Calu3 (cell line): Measurements from ENCODE around the gene RANGAP1. TPM values are rescaled to one million over a fixed set of nuclear protein-coding genes. Genes with fewer than 3 reads are reported as not detected.
"Not testable (repeated sequence)": the region's sequence is repeated elsewhere in the genome, so short reads cannot be mapped to it uniquely, and the experiment has no call there.

Experiments
- BruUV-seq: library from RNA; stranded (reverse); fragments of 400-500 nt; replicated peaks from 2 replicates; lab custom pipeline; 2021; lab: Mats Ljungman, UMichigan
- CTCF ChIA-PET: fragments of 300-600 bp; sonication (Branson Sonifier 250); formaldehyde crosslinking; loops from one replicate; lab custom pipeline; 2022; ENCODE audit warnings: antibody characterized with exemption; lab: Charles Lee
- DNase-seq: peaks from one replicate; pipeline ENCODE4 v3.0.0; 2022
- H3K27ac Mint-ChIP-seq: one replicate; pipeline ENCODE4 v1.8.0; 2022; ENCODE audit warnings: mixed read lengths; ENCODE audit not compliant: unreplicated experiment
- H3K27me3 Mint-ChIP-seq: one replicate; pipeline ENCODE4 v1.8.0; 2022; ENCODE audit warnings: mixed read lengths; ENCODE audit not compliant: unreplicated experiment
- H3K36me3 Mint-ChIP-seq: one replicate; pipeline ENCODE4 v1.8.0; 2022; ENCODE audit warnings: mild to moderate bottlenecking, moderate library complexity, mixed read lengths; ENCODE audit not compliant: insufficient read depth, unreplicated experiment
- H3K4me1 Mint-ChIP-seq: one replicate; pipeline ENCODE4 v1.8.0; 2022; ENCODE audit warnings: mild to moderate bottlenecking, low read depth, mixed read lengths; ENCODE audit not compliant: unreplicated experiment
- H3K4me3 Mint-ChIP-seq: one replicate; pipeline ENCODE4 v1.8.0; 2022; ENCODE audit warnings: mild to moderate bottlenecking, low read depth, moderate library complexity, mixed read lengths; ENCODE audit not compliant: unreplicated experiment
- H3K9me3 Mint-ChIP-seq: one replicate; pipeline ENCODE4 v1.8.0; 2022; ENCODE audit warnings: low read depth, mixed read lengths; ENCODE audit not compliant: unreplicated experiment
- CTCF ChIP-seq: fragments of 200-600 bp; IDR thresholded peaks from one replicate; pipeline ENCODE4 v1.8.0; 2022; ENCODE audit warnings: antibody characterized with exemption; ENCODE audit not compliant: unreplicated experiment
- intact Hi-C: fragments of 100-400 bp; cut with micrococcal nuclease; formaldehyde crosslinking; loops from one replicate; pipeline ENCODE4 v1.10.0; 2022; ENCODE audit not compliant: unreplicated experiment
- total RNA-seq: library from RNA; stranded (reverse); gene quantifications from 2 replicates; pipeline ENCODE4 v1.2.3, GENCODE V29; 2022

RANGAP1 gene
- total RNA-seq, 1 experiment from 2014 or later: 189 TPM

DNA sequence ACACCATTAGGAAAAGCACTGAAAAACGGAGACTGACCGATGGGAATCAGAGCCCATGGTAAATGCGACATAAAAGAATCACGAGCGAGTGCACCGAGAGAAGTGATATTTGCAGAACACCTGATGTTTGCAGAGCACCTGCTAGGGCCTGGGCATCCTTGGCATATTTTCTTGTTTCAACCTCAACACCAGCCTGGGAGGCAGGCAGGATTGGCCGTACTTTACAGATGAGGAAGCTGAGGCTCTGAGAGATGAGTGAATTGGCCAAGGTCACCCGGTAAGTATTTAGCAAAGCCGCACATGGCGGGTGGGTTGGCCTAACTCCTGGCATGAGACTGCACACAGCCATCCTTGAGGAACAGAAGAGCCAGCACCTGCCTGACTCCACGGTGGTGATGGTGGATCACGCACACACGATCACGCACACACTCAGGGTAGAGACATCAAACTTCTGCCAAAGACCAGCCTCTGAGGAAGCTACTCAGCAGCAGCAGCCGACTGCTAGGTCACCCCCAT lies 23.7 kb downstream of the RANGAP1 start:
- Mint-ChIP-seq H3K9me3 (no peaks in the 10 kb centered on the region), H3K27me3 (no peaks in the 10 kb centered on the region), H3K36me3 (peaks cover 86% of the 10 kb centered on the region), H3K4me3 (no peak overlapping the region), H3K27ac (no peak overlapping the region), H3K4me1 (peaks cover 2% of the 10 kb centered on the region)
- intact Hi-C loops: no loop called here
- CTCF ChIA-PET: interaction anchor here (0.6 kb wide), 1 partner anchor 46 kb away, joined by 5 read pairs; no protein-coding TSS in a partner anchor
- no peak for TF ChIP-seq CTCF
- BruUV-seq: no TSS peak
- no peak for DNase-seq

GRCh38 chr22:41261541-41262249 lies 24.3 kb downstream of the RANGAP1 start:
- CTCF ChIA-PET: interaction anchor here (0.6 kb wide), 1 partner anchor 47 kb away, joined by 5 read pairs; no protein-coding TSS in a partner anchor
- intact Hi-C loops: no loop called here
- no peak overlapping the region for H3K4me3 Mint-ChIP-seq
- TF ChIP-seq CTCF: no peak
- no peak overlapping the region for H3K27ac Mint-ChIP-seq
- H3K27me3 Mint-ChIP-seq: no peaks in the 10 kb centered on the region
- peaks cover 86% of the 10 kb centered on the region for H3K36me3 Mint-ChIP-seq
- H3K4me1 Mint-ChIP-seq: peaks cover 8% of the 10 kb centered on the region
- no TSS peak for BruUV-seq
- no peak for DNase-seq
- H3K9me3 Mint-ChIP-seq: no peaks in the 10 kb centered on the region

DNA sequence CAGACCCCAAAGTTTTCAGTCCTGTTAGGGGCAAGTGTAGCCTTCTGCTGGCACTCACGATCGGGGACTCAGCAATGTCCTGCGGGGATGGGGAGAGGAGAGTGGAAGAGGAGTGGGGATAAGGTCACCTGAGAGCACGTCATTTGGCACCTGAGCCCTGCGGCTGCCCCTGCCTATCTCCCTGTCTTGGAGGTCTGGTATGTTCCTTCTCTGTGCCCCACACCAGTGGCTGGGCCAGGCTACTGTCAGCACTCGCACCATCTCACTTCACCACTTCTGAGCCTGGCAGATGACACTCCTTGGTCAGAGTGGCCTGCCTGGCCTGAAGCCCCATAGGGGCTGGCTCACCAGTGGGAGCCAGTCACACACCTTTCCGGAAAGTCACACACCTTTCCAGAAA lies 25.1 kb downstream of the RANGAP1 start:
- Mint-ChIP-seq H3K4me3 (no peak overlapping the region), H3K27me3 (no peaks in the 10 kb centered on the region), H3K4me1 (peaks cover 12% of the 10 kb centered on the region), H3K27ac (no peak overlapping the region), H3K36me3 (peaks cover 85% of the 10 kb centered on the region), H3K9me3 (no peaks in the 10 kb centered on the region)
- CTCF ChIA-PET: interaction anchor here (0.6 kb wide), 1 partner anchor 244 kb away, joined by 5 read pairs; no protein-coding TSS in a partner anchor
- DNase-seq: no peak
- TF ChIP-seq CTCF: no peak
- intact Hi-C loops: no loop called here
- BruUV-seq: no TSS peak

DNA sequence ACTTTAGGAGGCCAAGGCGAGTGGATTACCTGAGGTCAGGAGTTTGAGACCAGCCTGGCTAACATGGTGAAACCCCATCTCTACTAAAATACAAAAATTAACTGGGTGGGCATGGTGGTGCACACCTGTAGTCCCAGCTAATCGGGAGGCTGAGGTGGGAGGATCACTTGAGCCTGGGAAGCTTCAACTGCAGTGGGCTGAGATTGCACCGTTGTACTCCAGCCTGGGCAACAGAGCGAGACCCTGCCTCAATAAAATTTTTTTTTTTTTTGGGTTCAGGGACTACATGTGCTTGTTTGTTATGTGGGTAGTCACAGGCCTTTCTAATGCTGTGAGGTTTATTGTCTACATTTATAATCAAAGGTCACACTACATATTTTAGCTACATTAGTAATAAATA lies 26.2 kb downstream of the RANGAP1 start:
- CTCF ChIA-PET: interaction anchor here (0.7 kb wide), 1 partner anchor 101 kb away, joined by 3 read pairs; no protein-coding TSS in a partner anchor
- intact Hi-C loops: not testable (repeated sequence)
- BruUV-seq: TSS peak; percentile 10

More for the DNA sequence above, 26.2 kb downstream of the RANGAP1 start:
- H3K4me1 Mint-ChIP-seq: peaks cover 12% of the 10 kb centered on the region
- not testable (repeated sequence) for H3K27me3 Mint-ChIP-seq, H3K9me3 Mint-ChIP-seq, H3K27ac Mint-ChIP-seq, DNase-seq, H3K4me3 Mint-ChIP-seq
- H3K36me3 Mint-ChIP-seq: peaks cover 89% of the 10 kb centered on the region
